K562 (cell line): ENCODE data around the gene IPO9. TPM values are rescaled to one million over a fixed set of nuclear protein-coding genes. Genes with fewer than 3 reads are reported as not detected.

Source experiments
- ATAC-seq: fragments of 200-7000 bp; cut with Tn5 transposase; 3 replicates; pipeline ENCODE4 v1.9.1; 2020; ENCODE audit warnings: moderate library complexity
- BruUV-seq: library from RNA; stranded (reverse); fragments of 400-500 nt; replicated peaks from 2 replicates; lab custom pipeline; 2021; lab: Mats Ljungman, UMichigan
- CTCF ChIA-PET: fragments of 300-600 bp; formaldehyde crosslinking; extraction: SDS; loops from one replicate; lab custom pipeline; 2021; ENCODE audit warnings: low intra/inter-chr PET ratio; lab: Yijun Ruan, JAX
- POLR2A ChIA-PET: fragments of 300-600, 350-650 bp; sonication (Branson Sonifier 250); formaldehyde crosslinking; extraction: SDS; loops from one replicate; lab custom pipeline; 2021; ENCODE audit warnings: antibody characterized with exemption, inconsistent platforms; lab: Yijun Ruan, JAX
- DNase-seq, 4 experiments: peaks; one replicate each; pipeline versions ENCODE4 v3.0.0 to v3.0.0-alpha.2; 2011 to 2018; ENCODE audit warnings: low spot score in 3 of 4, mixed read lengths in 3 of 4; ENCODE audit errors: extremely low read depth in 1 of 4
- FAIRE-seq: peaks from 2 replicates; lab custom pipeline; 2011; peaks lifted over from hg19 to GRCh38; lab: Jason Lieb, UNC
- H2AFZ ChIP-seq: 2 replicates; pipeline ENCODE4 v1.6.0; 2011; ENCODE audit warnings: low read depth, low read length, control low read depth, inconsistent platforms
- H3K27ac ChIP-seq: fragments of 200-600 bp; 3 replicates; pipeline ENCODE4 v1.8.0; 2011; ENCODE audit warnings: low read depth, mild to moderate bottlenecking, control low read depth, inconsistent platforms, low read length, moderate library complexity, mixed read lengths; ENCODE audit errors: extremely low read depth
- H3K27me3 ChIP-seq, 2 experiments: fragments of 300-600 bp in 1 of 2; 2 replicates in 1 of 2; 3 replicates in 1 of 2; pipeline versions ENCODE4 v1.6.0 to v1.8.0; 2011; ENCODE audit warnings: inconsistent platforms in 2 of 2, low read length in 2 of 2, mild to moderate bottlenecking in 1 of 2, mixed read lengths in 1 of 2, moderate library complexity in 1 of 2; ENCODE audit not compliant: control insufficient read depth in 2 of 2, insufficient read depth in 2 of 2
- H3K36me3 ChIP-seq: fragments of 300-600 bp; 3 replicates; pipeline ENCODE4 v1.8.0; 2011; ENCODE audit warnings: mild to moderate bottlenecking, low read length, inconsistent platforms; ENCODE audit not compliant: control insufficient read depth, insufficient read depth
- H3K4me1 ChIP-seq, 2 experiments: fragments of 200-600 bp in 1 of 2; replicated peaks in 1 of 2; 2 replicates in 1 of 2; 3 replicates in 1 of 2; pipeline versions ENCODE4 v1.5.1 to v1.8.0; 2011; ENCODE audit warnings: inconsistent platforms in 2 of 2, low read length in 2 of 2, mild to moderate bottlenecking in 1 of 2, mixed read lengths in 1 of 2, moderate library complexity in 1 of 2; ENCODE audit not compliant: control insufficient read depth in 2 of 2, insufficient read depth in 2 of 2
- H3K4me2 ChIP-seq: 2 replicates; pipeline ENCODE4 v1.6.1; 2011; ENCODE audit warnings: low read length, control low read depth, inconsistent platforms, mixed read lengths; ENCODE audit not compliant: insufficient read depth
- H3K4me3 ChIP-seq: fragments of 200-600 bp; sonication (generic), shearing (Covaris generic); 2 replicates; pipeline ENCODE4 v1.5.1; 2016; ENCODE audit warnings: control low read depth, inconsistent platforms
- H3K79me2 ChIP-seq: fragments of 200-600 bp; 3 replicates; pipeline ENCODE4 v1.8.0; 2011; ENCODE audit warnings: low read length, inconsistent platforms; ENCODE audit not compliant: control insufficient read depth, insufficient read depth
- H3K9ac ChIP-seq, 2 experiments: 2 replicates each; pipeline versions ENCODE4 v1.6.0 to v1.6.1; 2011; ENCODE audit warnings: low read depth in 2 of 2, low read length in 2 of 2, control low read depth in 1 of 2, inconsistent platforms in 1 of 2, mild to moderate bottlenecking in 1 of 2, mixed read lengths in 1 of 2; ENCODE audit not compliant: insufficient read depth in 1 of 2
- H3K9me1 ChIP-seq: one replicate; pipeline ENCODE4 v1.6.0; 2011; ENCODE audit warnings: inconsistent platforms, mild to moderate bottlenecking, low read length, moderate library complexity; ENCODE audit not compliant: control insufficient read depth, insufficient read depth
- H3K9me3 ChIP-seq: replicated peaks from 2 replicates; pipeline ENCODE4 v1.5.1; 2011; ENCODE audit warnings: low read depth, low read length, inconsistent platforms; ENCODE audit not compliant: control insufficient read depth, insufficient read depth
- H4K20me1 ChIP-seq: replicated peaks from 2 replicates; pipeline ENCODE4 v1.6.1; 2011; ENCODE audit warnings: low read length, inconsistent platforms, mixed read lengths; ENCODE audit not compliant: control insufficient read depth, insufficient read depth
- KLF6 ChIP-seq: fragments of 250-450 bp; sonication (Bioruptor Pico); IDR thresholded peaks from 2 replicates; pipeline ENCODE4 v1.4.0; 2020; ENCODE audit warnings: mild to moderate bottlenecking, moderate library complexity, borderline replicate concordance
- PURB ChIP-seq: sonication (generic); formaldehyde crosslinking; IDR thresholded peaks from 2 replicates; pipeline ENCODE4 v1.9.0; 2021; ENCODE audit warnings: low read depth, mild to moderate bottlenecking, missing genetic modification reagents
- SAFB ChIP-seq: fragments of 200-400 bp; formaldehyde crosslinking; IDR thresholded peaks from 2 replicates; pipeline ENCODE4 v1.6.1; 2017; ENCODE audit warnings: low read depth, low read length, borderline replicate concordance
- SUPT5H ChIP-seq: fragments of 450-650 bp; IDR thresholded peaks from 2 replicates; pipeline ENCODE4 v1.6.1; 2016
- WGBS: fragments of 100-300 bp; shearing (Covaris generic); methylation state at CpG from one replicate; pipeline ENCODE4 v1.1.6; 2016; ENCODE audit warnings: low coverage, mixed read lengths; ENCODE audit not compliant: insufficient coverage; ENCODE audit errors: missing lambda C conversion rate; 5-methylcytosine and 5-hydroxymethylcytosine counted together
- in situ Hi-C: fragments of 300-500 bp; cut with MboI; formaldehyde crosslinking; loops from 4 replicates; pipeline ENCODE4 v1.15.0; 2018; ENCODE audit warnings: inconsistent platforms, mixed read lengths
- intact Hi-C: fragments of 100-400 bp; cut with micrococcal nuclease; formaldehyde crosslinking; loops from 2 replicates; pipeline ENCODE4 v1.14.2; 2022
- polyA plus RNA-seq, 8 experiments: library from polyadenylated mRNA; depleted of rRNA in 4 of 8; stranded (reverse) in 5 of 8; unstranded in 3 of 8; fragments of >200 nt; fragmentation: Nextera tagmentation in 2 of 8; fragmentation: Illumina TruSeq in 1 of 8; extraction: Ambion mirVana in 2 of 8; extraction: Trizol in 1 of 8; gene quantifications; 2 replicates each; pipeline versions ENCODE4 v1.2.1 to v1.2.3, GENCODE V29; 2011 to 2014; ENCODE audit warnings: inconsistent platforms in 1 of 8, missing spikeins in 1 of 8
- total RNA-seq, 7 experiments: library from RNA; depleted of rRNA in 6 of 7; stranded (reverse); fragments of >200 nt in 6 of 7; fragmentation: Illumina TruSeq in 2 of 7; extraction: Trizol in 2 of 7; gene quantifications; 2 replicates each; pipeline versions ENCODE4 v1.2.1 to v1.2.3, GENCODE V29; 2011 to 2021; ENCODE audit warnings: low replicate concordance in 1 of 7

The IPO9 gene
- total and polyA plus RNA-seq, 9 of the 15 experiments (the other 6 are each of a cell fraction or from before 2014, with no cell fraction given), result 27.9 to 78.6 (median 43.9) TPM

GRCh38 chr1:201807958-201808632, 20.9 kb upstream of the IPO9 start (continued):
- TF ChIP-seq SAFB, result no peak

- no peak overlapping the region for H2AFZ ChIP-seq
- no peak for TF ChIP-seq KLF6 (CRISPR knock-in tag)
- no peak for TF ChIP-seq SUPT5H
- TF ChIP-seq PURB (CRISPR knock-in tag), result 0 out of 2 replicates have a peak, but pooled peaks have one; percentile 37
- no peaks in the 10 kb centered on the region for H3K9me3 ChIP-seq
- H3K27ac ChIP-seq, result no peak overlapping the region
- POLR2A ChIA-PET, result no interaction called here
- ATAC-seq (no peak), DNase-seq (no peak), FAIRE-seq (no peak)
- H3K79me2 ChIP-seq, result no peaks in the 10 kb centered on the region
- H3K9ac ChIP-seq, result peak overlapping the region in 1 of 2 experiments; percentile 44; a peak in 1 of 4 replicates
- WGBS, result 55% methylated on average over 6 of the region's 6 CpGs
- no peaks in the 10 kb centered on the region for H4K20me1 ChIP-seq
- H3K4me3 ChIP-seq, result no peak overlapping the region
- no peak overlapping the region for H3K4me2 ChIP-seq
- CTCF ChIA-PET, result no interaction called here
- H3K4me1 ChIP-seq, result peaks cover 0 to 3% of the 10 kb centered on the region in 2 experiments; a peak in 1 of 5 replicates
- peaks cover 0 to 7% of the 10 kb centered on the region in 2 experiments; a peak in 1 of 5 replicates for H3K27me3 ChIP-seq
- in situ Hi-C loops (loop anchor here (5.0 kb wide), 1 partner anchor 251 kb away; no protein-coding TSS in a partner anchor), intact Hi-C loops (no loop called here)
- peaks cover 7% of the 10 kb centered on the region for H3K9me1 ChIP-seq
- H3K36me3 ChIP-seq, result peaks cover 34% of the 10 kb centered on the region
- BruUV-seq, result no TSS peak
These were observed 20.3 kb upstream of the IPO9 start for GRCh38 chr1:201808633-201808990.
